Stomach (tissue), 4 donors: ENCODE data around the gene KLRG1.

Source experiments
- EP300 ChIP-seq: sonication (generic); formaldehyde crosslinking; IDR thresholded peaks from one replicate; pipeline ENCODE4 v1.6.1; 2017; ENCODE audit warnings: antibody characterized with exemption
- POLR2A ChIP-seq, 4 donors: fragments of 450-650 bp; IDR thresholded peaks; one replicate each; pipeline ENCODE4 v1.6.1; 2016; ENCODE audit warnings: antibody characterized with exemption in 4 of 4, control low read depth in 2 of 4, mild to moderate bottlenecking in 1 of 4, moderate library complexity in 1 of 4
- POLR2AphosphoS5 ChIP-seq, 3 donors: sonication (generic); formaldehyde crosslinking; IDR thresholded peaks; one replicate each; pipeline ENCODE4 v1.6.1; 2016; ENCODE audit warnings: antibody characterized with exemption in 3 of 3
- TF ChIP-seq, protein P1 (sequence below), 7 experiments: fragments of 450-650 bp in 4 of 7; fragments of 200-600 bp in 3 of 7; sonication (generic) in 3 of 7; IDR thresholded peaks; one replicate each; pipeline ENCODE4 v1.5.1; 2016 to 2019; ENCODE audit warnings: antibody characterized with exemption in 7 of 7, control low read depth in 2 of 7, mild to moderate bottlenecking in 1 of 7

DNA sequence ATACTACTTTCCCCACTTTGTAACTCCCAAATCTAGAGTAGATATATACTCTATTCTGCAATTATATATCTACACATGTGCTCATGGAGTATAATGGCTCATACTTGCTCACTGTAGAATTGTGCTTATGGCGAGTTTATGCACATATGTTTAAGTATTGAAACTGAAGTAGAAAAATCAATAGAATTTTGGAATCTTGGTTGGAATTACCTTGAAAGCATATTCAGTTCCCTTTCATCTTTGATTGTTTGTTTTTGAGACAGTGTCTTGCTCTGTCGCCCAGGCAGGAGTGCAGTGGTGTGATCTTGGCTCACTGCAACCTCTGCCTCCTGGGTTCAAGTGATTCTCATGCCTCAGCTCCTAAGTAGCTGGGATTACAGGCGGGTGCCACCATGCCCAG, 4.5 kb downstream of the KLRG1 start:
- TF ChIP-seq, protein P1, sequence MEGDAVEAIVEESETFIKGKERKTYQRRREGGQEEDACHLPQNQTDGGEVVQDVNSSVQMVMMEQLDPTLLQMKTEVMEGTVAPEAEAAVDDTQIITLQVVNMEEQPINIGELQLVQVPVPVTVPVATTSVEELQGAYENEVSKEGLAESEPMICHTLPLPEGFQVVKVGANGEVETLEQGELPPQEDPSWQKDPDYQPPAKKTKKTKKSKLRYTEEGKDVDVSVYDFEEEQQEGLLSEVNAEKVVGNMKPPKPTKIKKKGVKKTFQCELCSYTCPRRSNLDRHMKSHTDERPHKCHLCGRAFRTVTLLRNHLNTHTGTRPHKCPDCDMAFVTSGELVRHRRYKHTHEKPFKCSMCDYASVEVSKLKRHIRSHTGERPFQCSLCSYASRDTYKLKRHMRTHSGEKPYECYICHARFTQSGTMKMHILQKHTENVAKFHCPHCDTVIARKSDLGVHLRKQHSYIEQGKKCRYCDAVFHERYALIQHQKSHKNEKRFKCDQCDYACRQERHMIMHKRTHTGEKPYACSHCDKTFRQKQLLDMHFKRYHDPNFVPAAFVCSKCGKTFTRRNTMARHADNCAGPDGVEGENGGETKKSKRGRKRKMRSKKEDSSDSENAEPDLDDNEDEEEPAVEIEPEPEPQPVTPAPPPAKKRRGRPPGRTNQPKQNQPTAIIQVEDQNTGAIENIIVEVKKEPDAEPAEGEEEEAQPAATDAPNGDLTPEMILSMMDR (IDR thresholded peaks at IDR 0.05), result no peak
- no peak for TF ChIP-seq POLR2A (IDR thresholded peaks at IDR 0.05)
- no peak for TF ChIP-seq EP300
- TF ChIP-seq POLR2AphosphoS5 (IDR thresholded peaks at IDR 0.05), result no peak
